HG03342 (cell line): Measurements from ENCODE around the gene VPS13D.

Experiments used
- ATAC-seq: cut with Tn5 transposase; IDR thresholded peaks from one replicate; pipeline ENCODE4 v1.9.1; 2021; ENCODE audit warnings: mild to moderate bottlenecking, moderate library complexity; ENCODE audit not compliant: unreplicated experiment

Gene VPS13D

DNA sequence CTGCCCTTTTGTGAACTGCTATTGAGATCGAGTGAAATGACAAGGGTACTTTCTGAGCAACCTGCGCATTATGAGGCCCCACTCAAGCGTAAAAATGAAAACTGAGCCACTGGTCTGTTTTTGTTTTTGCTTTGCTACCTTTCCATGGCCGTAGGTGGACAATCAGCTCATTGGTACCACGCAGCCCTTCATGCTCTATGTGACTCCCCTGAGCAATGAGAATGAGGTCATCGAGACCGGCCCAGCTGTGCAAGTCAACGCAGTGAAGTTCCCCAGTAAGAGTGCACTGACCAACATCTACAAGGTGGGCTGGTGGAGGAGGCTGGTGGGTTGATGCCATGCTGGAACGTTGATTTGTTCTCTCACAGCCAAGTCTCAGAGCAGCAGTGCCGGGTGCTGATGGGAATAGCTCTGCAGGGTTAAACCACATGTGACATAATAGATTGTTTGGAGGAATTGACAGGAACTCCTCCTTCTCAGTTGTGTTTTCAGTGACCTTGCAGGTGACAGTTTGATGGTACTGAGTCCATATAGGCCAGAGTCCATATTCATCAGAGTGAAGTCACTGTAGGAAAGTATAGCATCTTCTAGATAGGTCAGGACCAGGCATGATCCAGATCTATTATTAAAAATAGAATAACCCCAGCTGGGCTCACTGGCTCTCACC lies 170.3 kb downstream of the VPS13D start:
- no peak for ATAC-seq

DNA sequence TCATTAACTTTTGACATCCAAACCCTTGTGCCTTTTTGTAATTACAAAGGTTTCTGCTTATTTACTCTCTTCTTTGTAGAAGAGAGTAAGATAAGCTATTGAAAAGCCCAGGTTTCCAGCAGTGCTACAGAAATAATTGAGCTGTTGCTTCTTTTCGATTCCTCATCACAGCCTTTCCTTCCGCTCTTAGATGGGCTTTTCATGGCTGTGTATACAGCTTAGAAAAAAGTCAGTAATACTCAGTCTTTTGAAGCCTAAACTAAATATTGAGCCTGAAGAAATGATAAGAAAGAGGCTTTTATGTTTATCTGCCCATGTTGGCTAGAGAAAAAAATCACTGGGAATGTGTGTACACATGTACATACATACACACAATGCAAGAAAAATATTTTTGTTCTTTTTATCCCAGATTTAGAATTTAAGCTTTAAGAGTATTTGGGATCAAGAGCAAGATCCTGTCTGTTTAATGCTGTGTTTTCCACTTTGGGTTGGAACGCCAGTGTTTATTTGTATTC lies 172.4 kb downstream of the VPS13D start:
- no peak for ATAC-seq

DNA sequence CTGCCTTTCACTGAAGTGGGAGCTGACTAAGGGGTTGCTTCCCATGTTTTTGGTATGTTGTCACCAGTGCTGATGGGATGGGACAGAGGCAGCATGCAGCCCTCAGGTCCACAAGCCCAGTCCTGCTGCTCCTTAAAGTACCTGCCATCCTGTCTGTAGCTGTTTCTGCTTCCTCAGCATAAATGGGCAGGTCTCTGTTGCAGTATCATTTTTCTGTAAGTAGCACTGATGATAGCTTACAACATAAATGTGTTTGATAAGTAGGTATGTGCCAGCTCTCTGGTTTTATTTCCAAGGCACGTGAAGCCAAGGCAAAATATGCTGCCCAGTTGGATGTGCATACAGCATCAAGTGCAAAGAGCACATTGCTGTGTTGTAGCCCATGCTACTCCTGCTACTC lies 173.0 kb downstream of the VPS13D start:
- no peak for ATAC-seq

DNA sequence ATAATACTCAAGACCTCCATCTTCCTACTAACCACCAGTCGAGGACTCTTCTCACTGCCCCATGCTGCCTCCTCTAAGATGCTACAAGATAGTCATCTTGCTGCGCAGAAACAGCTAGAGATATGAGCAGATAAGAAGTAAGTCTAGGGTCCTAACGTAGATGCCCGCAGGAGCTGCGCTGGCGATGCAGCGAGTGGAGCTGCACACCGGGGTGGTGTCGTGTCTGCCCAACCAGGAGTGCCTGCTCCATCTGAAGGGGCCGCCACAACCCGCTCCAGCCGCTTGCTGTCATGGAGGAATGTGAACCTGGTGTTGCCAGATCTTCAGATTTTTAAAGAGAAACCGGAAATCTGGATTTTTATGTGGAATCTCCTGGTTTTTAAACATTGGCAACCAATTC lies 175.1 kb downstream of the VPS13D start:
- ATAC-seq = no peak

DNA sequence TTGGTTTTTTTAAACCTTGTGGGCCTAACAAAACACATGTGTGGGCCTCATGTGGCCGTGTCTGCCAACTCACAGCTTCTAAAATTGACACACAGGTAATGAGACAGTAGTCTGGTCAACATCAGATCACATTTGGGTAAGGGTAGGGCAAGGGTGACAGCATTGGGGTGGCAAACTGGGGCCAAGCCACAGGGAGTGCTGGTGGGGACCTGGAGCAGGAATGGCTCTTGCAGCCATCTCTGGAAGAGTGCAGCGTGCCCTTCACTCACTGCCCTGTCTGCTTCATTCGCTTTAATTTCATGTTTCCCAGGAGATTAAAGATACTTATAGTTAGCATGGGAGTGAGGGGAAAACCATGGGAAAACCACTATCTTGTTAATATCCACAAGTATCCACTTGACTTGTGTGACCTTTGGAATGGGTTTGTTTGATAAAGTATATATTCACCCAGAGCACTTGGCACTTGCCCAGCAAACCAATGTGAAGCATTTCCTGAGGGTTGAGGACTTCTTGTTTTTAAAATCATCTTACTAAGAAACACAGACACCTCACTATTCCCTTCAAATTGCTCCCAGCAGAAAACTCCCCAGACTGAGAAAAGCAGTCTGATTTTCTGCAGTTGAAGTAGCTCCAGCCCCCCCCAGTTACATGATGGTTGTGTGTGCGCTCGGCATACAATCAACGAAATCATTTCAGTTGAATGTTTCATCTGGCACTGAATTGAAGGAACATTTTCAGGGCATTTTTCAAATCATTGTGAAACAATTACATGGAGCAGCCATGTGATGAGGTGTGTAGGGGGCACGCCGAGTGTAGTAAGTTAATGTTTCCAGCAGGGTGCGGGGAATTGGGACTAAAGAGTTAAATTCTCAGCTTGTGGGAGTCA lies 175.7 kb downstream of the VPS13D start:
- ATAC-seq = no peak

DNA sequence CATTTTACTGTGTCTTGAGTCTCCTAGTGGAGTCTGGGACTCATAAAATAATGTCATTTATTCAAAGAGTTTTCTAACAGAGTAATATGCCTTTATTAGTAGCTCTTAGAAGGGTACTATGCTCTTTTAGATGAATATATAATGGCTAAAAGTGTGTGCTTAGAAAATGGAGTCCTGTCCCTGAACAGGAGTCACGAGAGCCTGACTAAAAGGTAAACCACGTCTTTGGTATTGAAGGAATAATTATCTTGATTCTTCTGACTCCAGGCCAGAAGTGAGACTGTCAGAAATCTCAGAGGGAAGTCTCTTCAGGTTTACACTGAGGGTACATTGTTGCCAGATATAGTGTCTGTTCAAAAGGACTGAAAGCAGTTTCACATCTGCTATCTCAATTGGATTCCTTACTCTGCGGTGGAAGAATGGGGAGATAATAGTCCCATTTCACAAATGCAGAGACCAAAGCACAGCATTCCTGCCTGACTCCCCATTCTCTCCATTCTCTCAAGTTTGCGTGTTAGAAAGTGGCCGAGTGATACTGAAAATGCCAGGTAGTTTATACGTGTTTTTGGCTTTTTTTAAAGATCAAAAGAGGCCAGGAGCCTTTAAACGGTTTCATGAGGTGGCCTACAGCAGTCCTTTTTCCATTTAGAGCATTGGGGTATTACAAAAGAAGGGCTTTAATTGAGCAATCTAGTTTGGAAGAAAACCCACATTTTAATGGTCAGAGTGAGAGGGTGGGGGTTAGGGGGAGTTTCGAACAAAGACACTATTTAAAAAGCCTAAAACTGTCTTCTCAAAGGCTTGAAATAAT lies 176.6 kb downstream of the VPS13D start:
- no peak for ATAC-seq

DNA sequence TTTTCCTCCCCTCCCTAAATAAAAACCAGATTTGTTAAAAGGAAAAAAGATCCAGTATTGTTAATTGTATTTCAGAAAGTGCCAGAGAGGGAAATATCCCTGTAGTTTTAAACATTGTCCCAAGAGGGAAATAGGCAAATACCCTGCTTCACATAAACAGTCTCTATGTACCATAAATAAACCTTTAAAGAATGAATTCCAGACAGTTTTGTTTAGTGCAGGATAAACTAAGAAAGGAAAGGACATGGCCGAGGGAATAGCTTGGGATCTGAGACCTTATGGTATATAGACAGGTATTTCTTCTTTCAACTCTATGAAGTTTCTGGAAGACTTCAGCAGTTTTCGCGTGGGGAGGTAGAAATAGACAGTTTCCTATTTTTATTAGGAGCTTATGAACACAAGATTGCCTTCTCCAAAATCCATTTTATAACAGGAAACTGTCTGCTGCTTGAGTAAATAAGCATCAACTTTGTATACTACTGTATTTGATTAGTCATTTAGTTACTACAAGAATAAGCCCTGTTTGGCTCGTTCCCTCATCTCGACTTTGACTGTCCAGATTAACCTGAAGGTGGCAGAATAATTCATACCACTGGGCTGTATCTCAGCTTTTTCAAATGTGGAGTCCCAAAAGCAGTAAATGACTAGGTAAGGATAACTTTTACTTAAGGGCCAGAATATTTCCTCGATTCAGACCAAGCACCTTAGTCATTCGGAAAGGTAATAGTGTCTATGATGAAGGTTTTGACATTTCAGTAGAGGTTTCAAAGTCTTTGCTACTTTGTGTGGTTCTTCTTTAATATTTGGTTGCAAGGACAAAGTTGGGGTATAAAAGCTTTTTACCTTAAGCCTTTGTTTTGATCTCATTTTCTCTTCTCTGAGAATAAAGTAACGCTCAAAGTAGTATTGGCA lies 177.5 kb downstream of the VPS13D start:
- no peak for ATAC-seq

DNA sequence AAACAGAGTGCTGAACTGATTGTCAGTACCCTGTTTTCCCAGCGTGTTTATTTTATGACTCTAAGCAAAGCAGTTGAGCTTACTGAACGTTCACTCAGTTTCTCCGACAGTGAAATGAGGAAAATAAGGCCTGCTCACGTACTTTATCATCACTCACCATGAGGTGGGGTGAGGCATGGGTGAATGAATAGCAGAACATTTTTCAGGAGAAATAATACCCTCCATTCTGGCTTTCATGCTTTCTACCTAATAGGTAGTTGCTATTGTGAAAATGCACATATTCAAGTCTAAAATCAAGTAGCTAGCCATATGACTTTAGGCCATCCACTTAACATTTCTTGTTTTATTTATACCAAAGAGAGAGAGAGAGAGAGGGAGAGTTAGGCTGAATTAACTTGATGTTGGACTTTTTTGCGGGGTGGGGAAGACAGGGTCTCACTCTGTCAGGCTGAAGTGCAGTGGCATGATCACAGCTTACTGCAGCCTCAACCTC lies 178.2 kb downstream of the VPS13D start:
- no peak for ATAC-seq

DNA sequence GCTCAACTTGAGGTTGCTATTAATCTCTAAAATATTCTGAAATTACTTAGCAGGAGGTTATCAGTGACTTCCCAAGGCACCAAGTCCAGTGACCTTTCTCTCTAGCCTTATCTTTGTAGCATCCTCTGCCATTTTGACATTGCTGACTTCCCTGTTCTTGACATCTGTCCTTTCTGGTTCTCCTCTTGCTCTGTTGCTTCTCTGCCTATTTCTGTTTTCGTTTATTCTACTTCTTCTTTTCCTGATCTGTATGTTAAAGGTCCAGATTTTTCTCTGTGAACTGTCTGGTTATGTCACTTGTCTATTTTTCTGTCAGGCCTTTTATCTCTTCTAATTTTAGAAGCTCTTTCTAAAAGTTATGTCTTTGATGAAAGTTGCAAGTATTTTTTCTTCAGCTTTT lies 178.8 kb downstream of the VPS13D start:
- no peak for ATAC-seq

DNA sequence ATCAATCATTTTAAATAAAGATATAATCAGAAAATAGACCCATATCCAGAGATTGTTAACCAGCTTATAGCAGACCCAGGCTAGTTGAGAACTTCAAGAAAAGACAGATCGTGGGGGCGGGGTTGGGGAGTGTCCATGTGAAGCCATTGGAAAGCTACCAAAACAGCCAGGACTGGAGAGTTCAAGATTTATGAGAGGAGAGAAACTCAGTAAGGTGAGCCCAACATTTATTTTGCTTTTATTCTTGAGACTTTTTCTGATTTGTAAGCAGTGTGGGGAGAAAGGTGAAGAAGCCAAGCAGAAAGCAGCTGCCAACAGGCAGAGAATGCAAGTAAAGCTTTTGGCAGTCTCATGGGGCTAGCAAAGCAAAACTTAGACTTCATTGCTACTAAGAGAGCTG lies 179.9 kb downstream of the VPS13D start:
- ATAC-seq = no peak

DNA sequence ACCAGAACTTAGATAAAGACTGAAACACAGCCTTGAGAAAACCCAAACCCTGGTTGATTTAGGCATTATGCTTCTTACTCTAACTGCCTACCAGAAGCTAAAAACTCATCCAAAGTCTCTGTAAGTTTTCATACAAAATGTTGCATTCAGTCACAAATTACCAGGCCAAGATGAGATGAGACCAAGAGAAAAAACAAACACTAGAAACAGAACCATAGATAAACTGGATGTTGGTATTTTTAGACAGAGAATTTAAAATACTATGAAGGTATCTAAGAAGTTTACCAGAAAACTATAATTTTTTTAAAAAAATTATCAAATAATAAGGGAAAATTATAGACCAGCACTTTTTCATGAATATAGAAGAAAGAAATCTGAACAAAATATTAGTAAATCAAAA lies 180.5 kb downstream of the VPS13D start:
- ATAC-seq = no peak

DNA sequence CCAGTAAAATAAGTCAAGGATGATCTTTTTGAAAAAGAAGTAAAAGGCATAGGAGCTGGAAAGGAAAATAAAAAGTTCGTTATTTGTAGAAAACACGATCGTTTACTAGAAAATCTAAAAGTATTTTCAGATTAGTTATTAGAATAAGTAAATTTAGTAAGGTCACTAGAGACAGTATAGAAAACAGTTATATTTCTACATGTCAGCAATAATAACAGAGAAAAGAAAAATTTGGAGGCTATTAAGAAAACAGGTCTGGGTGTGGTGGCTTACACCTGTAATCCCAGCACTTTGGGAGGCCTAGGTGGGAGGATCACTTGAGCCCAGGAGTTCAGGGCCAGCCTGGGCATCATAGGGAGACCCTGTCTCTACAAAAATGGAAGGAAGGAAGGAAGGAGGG lies 181.3 kb downstream of the VPS13D start:
- no peak for ATAC-seq

DNA sequence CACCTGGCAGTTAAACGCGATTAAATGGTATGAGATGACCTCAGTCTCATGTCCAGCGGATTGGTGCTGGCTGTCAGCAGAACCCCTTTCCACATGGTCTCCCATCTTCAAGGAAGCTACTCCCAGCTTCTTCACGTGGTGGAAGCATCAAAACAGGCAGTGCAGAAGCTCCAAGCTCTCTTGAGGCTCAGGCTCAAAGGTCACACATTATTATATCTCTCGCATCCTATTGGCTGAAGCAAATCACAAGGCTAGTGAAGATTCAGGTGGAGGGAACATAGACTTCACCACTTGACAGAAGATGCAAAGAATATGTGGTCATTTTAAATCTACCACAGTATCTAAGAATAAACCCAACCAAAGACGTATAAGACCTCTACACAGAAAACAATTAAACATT lies 181.9 kb downstream of the VPS13D start:
- ATAC-seq = no peak

DNA sequence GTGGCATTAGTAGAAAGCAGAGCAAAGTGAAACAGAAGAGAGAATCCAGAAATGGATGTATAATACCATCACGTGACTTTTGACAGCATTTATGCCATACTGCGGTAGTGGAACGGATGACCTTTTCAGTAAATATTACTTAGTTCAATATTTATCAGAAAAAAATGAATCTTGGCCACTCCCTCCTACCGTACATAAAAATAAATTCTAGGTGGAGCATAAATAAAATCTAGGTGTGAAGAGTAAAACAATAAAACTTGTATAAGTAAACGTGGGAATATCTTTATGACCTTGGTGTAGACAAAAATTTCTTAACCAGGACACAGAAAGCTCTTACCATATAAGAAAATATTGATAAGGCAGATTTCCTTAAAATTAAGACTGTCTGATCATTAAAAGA lies 182.6 kb downstream of the VPS13D start:
- no peak for ATAC-seq

DNA sequence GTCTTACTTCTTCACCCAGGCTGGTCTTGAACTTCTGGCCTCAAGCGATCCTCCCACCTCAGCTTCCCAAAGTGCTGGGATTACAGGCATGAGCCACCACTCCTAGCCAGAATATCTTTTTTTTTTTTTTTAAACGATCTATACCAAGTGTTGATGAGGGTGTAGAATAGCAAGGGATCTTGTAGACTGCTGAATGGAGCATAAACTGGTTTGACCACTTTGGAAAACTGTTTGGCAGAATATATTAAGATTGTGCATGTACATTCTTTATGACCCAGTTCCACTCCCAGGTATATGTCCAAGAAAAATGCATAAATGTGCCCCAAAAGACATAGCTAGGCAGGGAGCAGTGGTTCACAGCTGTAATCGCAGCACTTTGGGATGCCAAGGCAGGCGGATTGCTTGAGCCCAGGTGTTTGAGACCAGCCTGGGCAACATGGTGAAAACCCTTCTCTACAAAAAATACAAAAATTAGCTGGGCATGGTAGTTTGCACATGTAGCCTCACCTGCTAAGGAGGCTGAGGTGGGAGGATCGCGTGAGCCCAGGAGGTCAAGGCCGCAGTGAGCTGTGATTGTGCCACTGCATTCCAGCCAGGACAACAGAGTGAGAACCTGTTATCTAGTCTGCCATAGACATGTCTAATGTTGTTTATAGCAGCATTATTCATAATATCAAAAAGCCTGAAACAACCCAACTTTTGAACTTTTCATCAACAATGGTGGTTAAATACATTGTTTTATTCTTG lies 184.0 kb downstream of the VPS13D start:
- no peak for ATAC-seq

DNA sequence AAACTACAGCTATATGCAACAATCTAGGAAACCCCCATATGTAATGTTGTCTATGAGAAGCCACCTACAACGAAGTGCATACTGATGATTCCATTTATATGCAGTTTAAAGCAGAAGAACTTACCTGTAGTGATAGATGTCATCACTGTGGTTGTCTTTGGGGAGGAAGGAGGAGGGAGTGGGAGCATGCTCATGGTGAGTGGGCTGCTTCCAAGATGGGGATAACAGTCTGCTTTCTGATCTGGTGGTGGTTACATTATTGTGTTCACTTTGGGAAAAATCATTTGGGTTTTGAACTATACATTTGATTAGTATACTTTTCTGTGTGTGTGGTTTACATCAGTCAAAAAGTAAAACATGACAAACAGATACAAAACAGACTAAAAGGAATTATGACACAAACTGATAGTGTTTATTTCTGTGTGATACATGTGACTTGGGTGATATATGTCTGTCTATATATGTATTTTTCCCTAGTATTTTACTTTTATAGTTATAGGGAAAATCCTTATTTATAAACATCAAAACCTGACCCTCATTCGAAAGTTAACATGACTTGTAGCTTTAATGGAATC lies 184.7 kb downstream of the VPS13D start:
- no peak for ATAC-seq

DNA sequence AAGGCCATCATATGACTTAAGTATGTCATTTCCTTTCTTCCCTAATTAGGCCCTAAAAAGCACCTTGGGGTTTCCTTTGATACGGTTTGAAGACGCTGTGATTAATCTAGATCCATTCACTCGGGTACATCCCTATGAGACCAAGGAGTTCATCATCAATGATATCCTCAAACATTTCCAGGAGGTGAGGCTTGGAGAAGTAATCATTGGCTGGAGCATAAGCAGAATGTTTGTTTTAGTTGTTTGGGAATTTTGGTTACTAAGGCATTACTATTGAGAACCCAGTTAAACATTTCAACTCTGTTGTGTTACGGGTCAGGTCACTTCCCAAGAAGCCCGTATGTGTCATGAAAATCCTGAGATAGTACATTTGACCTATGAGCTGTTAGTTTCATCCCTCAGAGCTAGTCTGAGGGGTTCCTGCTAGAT lies 185.2 kb downstream of the VPS13D start:
- ATAC-seq = no peak

DNA sequence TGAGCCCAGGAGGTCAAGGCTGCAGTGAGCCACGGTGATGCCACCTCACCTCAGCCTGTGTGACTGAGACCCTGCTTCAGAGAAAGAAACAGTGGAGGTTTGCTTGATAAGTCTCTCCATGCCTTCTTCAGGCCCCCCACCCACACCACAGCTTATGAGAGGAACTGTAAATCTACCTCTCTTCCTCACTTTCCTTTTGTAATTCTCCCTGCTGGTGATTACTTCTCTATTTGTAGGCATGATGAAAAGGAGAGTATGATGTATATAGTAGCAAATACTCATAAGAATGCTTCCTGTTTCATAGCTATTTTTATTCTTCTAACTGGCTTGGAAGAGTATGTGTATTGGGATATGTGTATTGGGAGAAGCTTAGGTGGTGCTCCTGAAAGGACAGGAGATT lies 186.3 kb downstream of the VPS13D start:
- no peak for ATAC-seq

DNA sequence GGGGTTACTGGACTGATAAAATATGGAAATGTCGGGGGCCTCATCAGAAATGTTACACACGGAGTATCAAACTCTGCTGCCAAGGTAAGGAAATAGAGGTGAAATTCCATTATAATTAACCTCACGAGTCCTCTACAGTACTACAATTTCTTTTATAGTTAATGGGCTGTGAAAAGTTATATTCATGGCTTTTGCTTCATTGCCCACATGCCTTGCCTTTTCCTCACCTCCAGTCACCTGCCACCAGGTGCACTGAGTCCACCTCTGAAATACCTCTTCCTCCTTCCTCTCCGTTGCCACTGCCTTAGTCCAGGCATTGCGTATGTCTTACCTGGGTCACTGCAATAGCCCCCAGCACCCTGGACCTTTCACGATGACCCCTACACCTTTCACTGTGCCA lies 186.9 kb downstream of the VPS13D start:
- no peak for ATAC-seq
